Measurements from ENCODE around the gene MYH14.
"Not testable (repeated sequence)": the region's sequence is repeated elsewhere in the genome, so short reads cannot be mapped to it uniquely, and the experiment has no call there.

The MYH14 gene

GRCh38 chr19:50230379-50231351, 27.2 kb downstream of the MYH14 start:
- no peak for DNase-seq

GRCh38 chr19:50231417-50231816, 28.0 kb downstream of the MYH14 start:
- DNase-seq, result not testable (repeated sequence)

- DNase-seq, result no peak
Observed at GRCh38 chr19:50231821-50232220, 28.4 kb downstream of the MYH14 start.

- DNase-seq, result no peak
Observed at GRCh38 chr19:50232600-50232999, 29.2 kb downstream of the MYH14 start.

- no peak for DNase-seq
Observed at GRCh38 chr19:50233308-50233910, 30.0 kb downstream of the MYH14 start.

- not testable (repeated sequence) for DNase-seq
Observed at GRCh38 chr19:50237493-50237892, 34.1 kb downstream of the MYH14 start.

GRCh38 chr19:50238043-50238442, 34.6 kb downstream of the MYH14 start:
- DNase-seq, result no peak

- DNase-seq, result no peak
Observed at GRCh38 chr19:50239921-50240590, 36.6 kb downstream of the MYH14 start.

- DNase-seq, result no peak
Observed at GRCh38 chr19:50242581-50242980, 39.2 kb downstream of the MYH14 start.

GRCh38 chr19:50244695-50245094, 41.3 kb downstream of the MYH14 start:
- no peak for DNase-seq

- no peak for DNase-seq
Observed at GRCh38 chr19:50248413-50248812, 45.0 kb downstream of the MYH14 start.

GRCh38 chr19:50248826-50249225, 45.4 kb downstream of the MYH14 start:
- DNase-seq, result no peak

GRCh38 chr19:50249636-50250035, 46.2 kb downstream of the MYH14 start:
- no peak for DNase-seq

GRCh38 chr19:50250450-50251136, 47.2 kb downstream of the MYH14 start:
- DNase-seq, result no peak

- DNase-seq, result no peak
Observed at GRCh38 chr19:50252111-50252886, 48.9 kb downstream of the MYH14 start.

GRCh38 chr19:50252887-50253268, 49.5 kb downstream of the MYH14 start:
- no peak for DNase-seq

GRCh38 chr19:50255115-50255514, 51.7 kb downstream of the MYH14 start:
- DNase-seq, result no peak

GRCh38 chr19:50257141-50257540, 53.7 kb downstream of the MYH14 start:
- DNase-seq, result no peak

GRCh38 chr19:50258918-50259372, 55.5 kb downstream of the MYH14 start:
- DNase-seq, result no peak

- DNase-seq, result no peak
Observed at GRCh38 chr19:50261446-50261970, 58.1 kb downstream of the MYH14 start.

- DNase-seq, result no peak
Observed at GRCh38 chr19:50263176-50263575, 59.8 kb downstream of the MYH14 start.

All from 8988T (cell line).